Adipocyte (in vitro differentiated cells): Measurements from ENCODE around the gene ATP12A.

ENCODE experiments used
- DNase-seq: peaks from one replicate; pipeline ENCODE4 v3.0.0-alpha.2; 2015; ENCODE audit warnings: low read depth
- H3K27me3 ChIP-seq: replicated peaks from 2 replicates; pipeline ENCODE4 v1.7.0; 2013; ENCODE audit warnings: mild to moderate bottlenecking, low read length, moderate library complexity; ENCODE audit not compliant: control insufficient read depth, insufficient read depth
- H3K36me3 ChIP-seq: 2 replicates; pipeline ENCODE4 v1.7.0; 2013; ENCODE audit warnings: low read length, mild to moderate bottlenecking, moderate library complexity; ENCODE audit not compliant: control insufficient read depth, insufficient read depth, severe bottlenecking
- H3K4me1 ChIP-seq: 2 replicates; pipeline ENCODE4 v1.7.0; 2013; ENCODE audit warnings: mild to moderate bottlenecking, low read length, moderate library complexity; ENCODE audit not compliant: control insufficient read depth, insufficient read depth
- H3K4me3 ChIP-seq: 2 replicates; pipeline ENCODE4 v1.7.0; 2013; ENCODE audit warnings: mild to moderate bottlenecking, low read length, moderate library complexity
- H3K9ac ChIP-seq: 2 replicates; pipeline ENCODE4 v1.7.0; 2013; ENCODE audit warnings: mild to moderate bottlenecking, low read length, moderate library complexity
- H3K9me3 ChIP-seq: 2 replicates; pipeline ENCODE4 v1.7.0; 2013; ENCODE audit warnings: mild to moderate bottlenecking, low read length, moderate library complexity; ENCODE audit not compliant: control insufficient read depth

Gene ATP12A

DNA sequence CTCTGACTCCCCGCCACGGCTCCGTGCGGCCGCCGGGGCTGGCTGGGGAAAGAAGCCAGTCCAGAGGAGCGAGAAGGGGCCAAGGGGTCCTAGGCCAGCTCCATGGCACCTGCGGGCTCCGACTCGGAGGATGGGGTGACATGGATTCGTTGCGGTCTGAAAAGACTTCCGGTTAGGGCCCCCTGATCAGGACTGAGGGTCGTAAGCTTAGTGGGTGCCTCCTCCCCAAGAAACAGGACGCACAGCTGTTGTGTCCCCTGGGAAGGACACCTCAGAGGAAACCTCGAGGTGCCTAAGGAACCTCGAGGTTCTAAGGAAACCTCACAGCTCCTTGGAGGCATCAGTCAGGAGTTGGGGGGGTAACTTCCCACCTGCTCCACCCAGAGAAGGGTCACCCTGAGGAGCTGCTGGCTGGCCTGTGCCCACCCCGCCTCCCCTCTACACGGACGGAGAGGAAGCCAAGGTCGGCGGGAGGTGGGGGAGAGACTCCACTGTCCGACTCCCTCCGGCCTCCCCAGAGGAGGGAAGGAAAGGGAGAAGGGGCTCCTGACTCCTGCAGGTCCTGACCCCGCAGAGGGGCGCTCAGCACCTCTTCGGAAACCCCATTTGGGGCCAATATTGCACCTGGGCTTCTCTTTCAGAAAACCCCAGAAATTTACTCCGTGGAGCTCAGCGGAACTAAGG lies 855 bp downstream of the ATP12A start:
- Histone ChIP-seq H3K9ac (no peak overlapping the region), H3K9me3 (no peaks in the 10 kb centered on the region), H3K4me1 (peaks cover 13% of the 10 kb centered on the region), H3K4me3 (no peak overlapping the region), H3K36me3 (no peaks in the 10 kb centered on the region), H3K27me3 (peaks cover 53% of the 10 kb centered on the region)
- no peak for DNase-seq

DNA sequence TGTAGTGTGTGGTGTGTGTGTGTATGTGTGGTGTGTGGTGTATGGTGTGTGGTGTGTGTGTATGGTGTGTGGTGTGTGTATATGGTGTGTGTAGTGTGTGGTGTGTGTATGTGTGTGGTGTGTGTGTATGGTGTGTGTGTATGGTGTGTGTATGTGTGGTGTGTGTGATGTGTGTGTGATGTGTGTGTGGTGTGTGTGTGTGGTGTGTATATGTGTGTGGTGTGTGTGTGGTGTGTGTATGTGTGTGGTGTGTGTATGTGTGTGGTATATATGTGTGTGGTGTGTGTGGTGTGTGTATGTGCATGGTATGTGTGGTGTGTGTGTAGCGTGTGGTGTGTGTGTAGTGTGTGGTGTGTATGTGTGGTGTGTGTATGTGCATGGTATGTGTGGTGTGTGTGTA lies 1.7 kb downstream of the ATP12A start:
- H3K4me1 ChIP-seq, result peaks cover 13% of the 10 kb centered on the region
- H3K4me3 ChIP-seq, result no peak overlapping the region
- no peaks in the 10 kb centered on the region for H3K36me3 ChIP-seq
- H3K9ac ChIP-seq, result no peak overlapping the region
- peaks cover 45% of the 10 kb centered on the region for H3K27me3 ChIP-seq
- no peaks in the 10 kb centered on the region for H3K9me3 ChIP-seq
- DNase-seq, result no peak

DNA sequence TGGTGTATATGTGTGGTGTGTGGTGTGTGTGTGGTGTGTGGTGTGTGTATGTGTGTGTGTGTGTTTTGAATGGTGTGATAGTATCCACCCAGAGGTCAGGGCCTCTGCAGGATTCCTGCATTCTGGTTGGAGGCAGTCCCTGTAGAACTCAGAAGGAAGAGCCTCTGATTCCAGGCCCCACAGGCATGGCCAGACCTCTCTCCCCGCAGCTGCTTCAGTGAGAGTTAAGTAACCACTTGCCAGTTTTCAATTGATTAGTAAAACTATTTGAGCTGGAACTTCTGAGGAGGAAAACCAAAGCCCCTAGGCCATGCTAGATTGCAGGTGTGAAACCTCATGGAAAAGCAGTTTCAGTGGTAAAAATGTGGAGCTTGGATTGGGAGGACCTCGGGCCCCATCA lies 2.1 kb downstream of the ATP12A start:
- no peak overlapping the region for H3K4me3 ChIP-seq

DNA sequence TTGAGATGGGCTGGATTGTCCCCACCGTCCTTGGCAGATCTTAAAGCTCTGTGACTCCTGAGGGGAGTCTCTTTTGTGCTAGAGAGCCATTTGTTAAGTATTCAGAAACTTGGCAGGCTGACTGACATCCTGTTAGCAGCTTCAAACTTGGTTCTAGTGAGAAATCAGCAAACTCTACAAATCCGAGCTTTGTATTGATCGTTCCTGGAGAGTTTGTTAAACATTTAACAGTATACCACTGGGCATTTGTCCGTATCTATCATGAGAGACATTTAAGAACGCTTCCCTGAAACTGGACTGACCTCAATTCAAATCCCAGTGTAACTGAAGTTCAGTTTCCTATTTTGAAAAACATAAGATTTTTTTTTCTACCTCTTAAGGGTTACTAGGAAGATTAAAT lies 3.1 kb downstream of the ATP12A start:
- H3K4me1 ChIP-seq, result peaks cover 13% of the 10 kb centered on the region
- no peaks in the 10 kb centered on the region for H3K36me3 ChIP-seq
- no peak overlapping the region for H3K9ac ChIP-seq
- DNase-seq, result no peak
- no peak overlapping the region for H3K4me3 ChIP-seq
- H3K9me3 ChIP-seq, result no peaks in the 10 kb centered on the region
- H3K27me3 ChIP-seq, result peaks cover 47% of the 10 kb centered on the region

More for the DNA sequence above, 2.1 kb downstream of the ATP12A start:
- Histone ChIP-seq H3K36me3 (no peaks in the 10 kb centered on the region), H3K9ac (no peak overlapping the region), H3K27me3 (peaks cover 45% of the 10 kb centered on the region), H3K4me1 (peaks cover 13% of the 10 kb centered on the region), H3K9me3 (no peaks in the 10 kb centered on the region)
- DNase-seq, result no peak

DNA sequence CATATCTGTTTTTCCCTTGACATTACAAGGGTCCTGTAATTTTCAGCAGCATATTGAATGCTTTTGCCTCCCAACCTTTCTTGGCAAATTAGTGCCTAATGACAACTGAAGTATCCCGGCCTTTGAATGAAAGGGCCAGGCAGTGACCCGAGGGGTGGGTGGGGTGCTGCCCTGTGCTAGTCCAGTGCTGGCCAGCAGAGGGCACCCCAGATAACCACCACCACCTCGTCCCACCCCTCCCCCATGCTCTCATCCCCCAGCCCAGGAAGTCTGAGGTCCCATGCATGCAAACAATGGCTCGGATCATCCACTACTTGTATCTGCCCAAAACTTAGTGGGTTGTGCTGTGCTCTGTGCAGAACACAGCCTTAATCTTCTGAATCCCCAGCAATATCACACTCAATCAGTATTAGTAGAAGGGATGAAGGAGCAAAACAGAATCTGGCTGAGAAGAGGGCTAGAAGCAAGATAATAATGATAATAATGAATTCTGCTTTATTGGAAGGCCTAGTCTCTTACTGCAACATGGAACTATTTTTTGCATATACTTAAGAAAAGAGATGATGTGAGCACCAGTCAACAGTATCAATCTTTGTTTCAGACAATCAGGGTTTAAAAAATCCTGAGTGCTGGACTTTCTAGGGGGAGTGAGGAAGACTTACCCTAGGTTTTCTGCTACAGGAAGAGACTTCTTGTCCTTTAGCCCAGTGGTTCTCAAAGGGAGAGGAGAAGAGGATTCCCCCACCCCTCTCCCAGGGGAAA lies 3.8 kb downstream of the ATP12A start:
- peaks cover 54% of the 10 kb centered on the region for H3K27me3 ChIP-seq
- no peaks in the 10 kb centered on the region for H3K36me3 ChIP-seq
- H3K9me3 ChIP-seq, result no peaks in the 10 kb centered on the region
- peak; percentile 59 for DNase-seq
- H3K9ac ChIP-seq, result peak overlapping the region; percentile 20
- peaks cover 13% of the 10 kb centered on the region for H3K4me1 ChIP-seq
- H3K4me3 ChIP-seq, result no peak overlapping the region

DNA sequence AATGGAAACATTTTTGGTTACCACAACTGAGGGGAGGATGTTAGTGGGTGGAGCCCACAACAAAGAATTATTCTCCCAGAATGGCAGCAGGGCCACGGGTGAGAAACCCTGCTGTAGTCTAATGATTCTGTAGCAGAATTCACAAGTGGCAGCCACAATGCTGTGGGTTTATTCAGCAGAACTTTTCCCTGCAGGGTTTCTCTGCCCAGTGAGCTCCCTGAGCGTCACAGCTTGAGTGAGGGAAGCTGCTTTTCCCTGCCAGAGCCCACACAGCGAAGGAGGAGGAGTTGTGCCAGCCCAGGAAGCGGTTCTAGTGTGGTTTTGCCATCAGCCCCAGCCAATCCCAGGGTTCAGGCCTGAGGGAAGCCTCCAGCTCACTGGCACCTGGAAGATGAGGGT lies 4.4 kb downstream of the ATP12A start:
- Histone ChIP-seq H3K36me3 (no peaks in the 10 kb centered on the region), H3K9ac (peak overlapping the region; percentile 20), H3K4me1 (peaks cover 13% of the 10 kb centered on the region), H3K9me3 (no peaks in the 10 kb centered on the region), H3K27me3 (peaks cover 58% of the 10 kb centered on the region), H3K4me3 (no peak overlapping the region)
- peak; percentile 13 for DNase-seq

DNA sequence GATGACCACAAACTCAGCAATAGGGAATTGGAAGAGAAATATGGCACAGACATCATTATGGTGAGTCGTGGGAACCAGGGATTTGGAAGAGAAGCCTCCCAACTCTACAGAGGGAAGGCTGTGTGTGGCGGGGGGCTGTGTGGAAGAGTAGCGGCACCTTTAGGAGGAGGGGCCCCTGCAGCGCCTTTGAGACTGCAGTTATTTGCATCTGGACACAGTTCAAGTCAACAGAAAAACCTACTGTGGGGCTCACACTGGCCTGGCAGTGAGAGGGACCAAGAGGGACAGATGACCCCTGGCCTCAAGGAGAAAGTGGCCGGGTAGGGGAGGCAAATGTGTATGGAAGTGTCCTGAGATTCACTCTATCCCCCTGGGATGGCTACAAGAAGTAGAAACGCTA lies 5.1 kb downstream of the ATP12A start:
- Histone ChIP-seq H3K9ac (no peak overlapping the region), H3K4me1 (peaks cover 13% of the 10 kb centered on the region), H3K36me3 (no peaks in the 10 kb centered on the region), H3K9me3 (no peaks in the 10 kb centered on the region), H3K27me3 (peaks cover 59% of the 10 kb centered on the region), H3K4me3 (no peak overlapping the region)
- DNase-seq, result no peak

DNA sequence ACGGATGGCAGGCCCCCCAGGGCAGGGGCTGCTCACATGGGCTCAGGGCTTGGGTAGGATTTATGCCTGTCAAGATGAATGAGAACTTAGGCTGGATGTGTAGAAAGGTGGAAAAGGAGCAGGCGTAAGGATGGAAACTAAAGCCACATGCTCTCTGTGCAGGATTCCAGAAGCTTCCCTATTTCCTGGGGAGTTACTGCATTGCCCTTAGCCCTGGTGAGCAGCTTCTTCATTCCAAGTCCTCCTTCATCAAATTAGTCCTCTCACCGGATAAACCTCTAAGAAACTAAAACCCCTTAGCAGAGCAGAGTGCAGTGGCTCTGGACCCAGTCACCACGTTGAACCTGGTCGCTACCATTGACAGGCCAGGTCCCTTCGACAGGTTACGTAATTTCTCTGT lies 7.4 kb downstream of the ATP12A start:
- Histone ChIP-seq H3K4me1 (peaks cover 21% of the 10 kb centered on the region), H3K9ac (no peak overlapping the region), H3K4me3 (no peak overlapping the region), H3K36me3 (no peaks in the 10 kb centered on the region), H3K27me3 (peaks cover 55% of the 10 kb centered on the region), H3K9me3 (no peaks in the 10 kb centered on the region)
- no peak for DNase-seq

DNA sequence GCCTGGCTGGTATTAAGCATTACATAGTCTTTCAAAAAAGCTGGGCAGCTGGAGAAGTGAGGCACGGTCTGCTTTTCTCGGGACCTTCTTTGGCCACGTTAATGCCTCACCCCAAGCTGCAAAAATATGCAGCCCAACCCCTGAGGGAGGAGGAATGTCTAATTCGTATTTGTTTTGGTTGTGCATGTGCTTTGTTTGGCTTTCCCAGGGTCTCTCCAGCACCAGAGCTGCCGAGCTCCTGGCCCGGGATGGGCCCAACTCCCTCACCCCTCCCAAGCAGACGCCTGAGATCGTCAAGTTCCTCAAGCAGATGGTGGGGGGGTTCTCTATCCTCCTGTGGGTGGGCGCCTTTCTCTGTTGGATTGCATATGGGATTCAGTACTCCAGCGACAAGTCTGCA lies 7.9 kb downstream of the ATP12A start:
- no peak for DNase-seq
- H3K36me3 ChIP-seq, result no peaks in the 10 kb centered on the region
- H3K27me3 ChIP-seq, result peaks cover 55% of the 10 kb centered on the region
- H3K9ac ChIP-seq, result no peak overlapping the region
- no peak overlapping the region for H3K4me3 ChIP-seq
- no peaks in the 10 kb centered on the region for H3K9me3 ChIP-seq
- H3K4me1 ChIP-seq, result peaks cover 26% of the 10 kb centered on the region

DNA sequence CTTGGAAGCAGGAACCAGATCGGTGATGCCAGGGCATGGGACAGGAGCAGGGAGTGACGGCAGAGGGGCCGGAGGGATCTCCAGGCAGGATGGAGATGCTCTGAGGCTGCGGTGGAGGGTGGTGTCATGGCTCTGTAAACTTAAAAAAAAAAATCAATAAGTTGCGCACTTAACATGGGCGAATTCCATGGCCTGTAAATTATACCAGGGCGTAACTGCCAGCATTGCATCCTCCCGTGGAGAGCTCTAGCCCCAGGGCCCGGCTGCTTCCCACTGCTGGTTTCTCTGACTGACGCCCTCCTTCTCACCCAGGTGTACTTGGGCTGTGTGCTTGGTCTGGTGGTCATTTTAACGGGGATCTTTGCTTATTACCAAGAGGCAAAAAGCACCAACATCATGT lies 8.7 kb downstream of the ATP12A start:
- H3K36me3 ChIP-seq, result no peaks in the 10 kb centered on the region

DNA sequence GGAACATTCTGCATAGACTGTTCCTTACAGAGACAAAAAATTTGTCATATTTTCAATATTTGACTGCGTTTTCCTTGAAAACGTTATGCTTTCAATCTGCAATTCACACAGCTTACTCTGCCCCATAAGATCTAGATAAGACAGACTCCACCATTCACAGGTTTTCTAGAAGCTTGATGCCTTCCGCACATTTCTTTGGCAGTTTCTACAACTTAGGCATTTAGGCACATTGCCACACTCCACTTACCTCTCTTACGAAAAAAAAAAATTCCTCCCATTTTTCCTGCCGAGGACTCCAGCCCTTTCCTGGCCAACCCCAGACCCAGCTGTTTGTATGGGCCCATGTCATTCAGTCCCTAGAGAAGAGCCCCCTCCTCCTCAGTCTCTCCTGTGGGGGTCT lies 11.2 kb downstream of the ATP12A start:
- Histone ChIP-seq H3K9me3 (no peaks in the 10 kb centered on the region), H3K27me3 (peaks cover 44% of the 10 kb centered on the region), H3K4me1 (peaks cover 14% of the 10 kb centered on the region), H3K9ac (no peak overlapping the region), H3K4me3 (no peak overlapping the region), H3K36me3 (no peaks in the 10 kb centered on the region)
- no peak for DNase-seq

More for the DNA sequence above, 8.7 kb downstream of the ATP12A start:
- Histone ChIP-seq H3K9me3 (no peaks in the 10 kb centered on the region), H3K9ac (no peak overlapping the region), H3K4me3 (no peak overlapping the region), H3K27me3 (peaks cover 55% of the 10 kb centered on the region), H3K4me1 (peaks cover 27% of the 10 kb centered on the region)
- DNase-seq, result no peak
